K562 (cell line): ENCODE results near the gene TTC9B. TPM values are rescaled to one million over a fixed set of nuclear protein-coding genes. Genes with fewer than 3 reads are reported as not detected.

ENCODE experiments used
- ATAC-seq: fragments of 200-7000 bp; cut with Tn5 transposase; 3 replicates; pipeline ENCODE4 v1.9.1; 2020; ENCODE audit warnings: moderate library complexity
- BruUV-seq: library from RNA; stranded (reverse); fragments of 400-500 nt; replicated peaks from 2 replicates; lab custom pipeline; 2021; lab: Mats Ljungman, UMichigan
- CTCF ChIA-PET: fragments of 300-600 bp; formaldehyde crosslinking; extraction: SDS; loops from one replicate; lab custom pipeline; 2021; ENCODE audit warnings: low intra/inter-chr PET ratio; lab: Yijun Ruan, JAX
- POLR2A ChIA-PET: fragments of 300-600, 350-650 bp; sonication (Branson Sonifier 250); formaldehyde crosslinking; extraction: SDS; loops from one replicate; lab custom pipeline; 2021; ENCODE audit warnings: antibody characterized with exemption, inconsistent platforms; lab: Yijun Ruan, JAX
- DNase-seq, 4 experiments: peaks; one replicate each; pipeline versions ENCODE4 v3.0.0 to v3.0.0-alpha.2; 2011 to 2018; ENCODE audit warnings: low spot score in 3 of 4, mixed read lengths in 3 of 4; ENCODE audit errors: extremely low read depth in 1 of 4
- FAIRE-seq: peaks from 2 replicates; lab custom pipeline; 2011; peaks lifted over from hg19 to GRCh38; lab: Jason Lieb, UNC
- H2AFZ ChIP-seq: 2 replicates; pipeline ENCODE4 v1.6.0; 2011; ENCODE audit warnings: low read depth, low read length, control low read depth, inconsistent platforms
- H3K27ac ChIP-seq: fragments of 200-600 bp; 3 replicates; pipeline ENCODE4 v1.8.0; 2011; ENCODE audit warnings: low read depth, mild to moderate bottlenecking, control low read depth, inconsistent platforms, low read length, moderate library complexity, mixed read lengths; ENCODE audit errors: extremely low read depth
- H3K27me3 ChIP-seq, 2 experiments: fragments of 300-600 bp in 1 of 2; 2 replicates in 1 of 2; 3 replicates in 1 of 2; pipeline versions ENCODE4 v1.6.0 to v1.8.0; 2011; ENCODE audit warnings: inconsistent platforms in 2 of 2, low read length in 2 of 2, mild to moderate bottlenecking in 1 of 2, mixed read lengths in 1 of 2, moderate library complexity in 1 of 2; ENCODE audit not compliant: control insufficient read depth in 2 of 2, insufficient read depth in 2 of 2
- H3K36me3 ChIP-seq: fragments of 300-600 bp; 3 replicates; pipeline ENCODE4 v1.8.0; 2011; ENCODE audit warnings: mild to moderate bottlenecking, low read length, inconsistent platforms; ENCODE audit not compliant: control insufficient read depth, insufficient read depth
- H3K4me1 ChIP-seq, 2 experiments: fragments of 200-600 bp in 1 of 2; replicated peaks in 1 of 2; 2 replicates in 1 of 2; 3 replicates in 1 of 2; pipeline versions ENCODE4 v1.5.1 to v1.8.0; 2011; ENCODE audit warnings: inconsistent platforms in 2 of 2, low read length in 2 of 2, mild to moderate bottlenecking in 1 of 2, mixed read lengths in 1 of 2, moderate library complexity in 1 of 2; ENCODE audit not compliant: control insufficient read depth in 2 of 2, insufficient read depth in 2 of 2
- H3K4me2 ChIP-seq: 2 replicates; pipeline ENCODE4 v1.6.1; 2011; ENCODE audit warnings: low read length, control low read depth, inconsistent platforms, mixed read lengths; ENCODE audit not compliant: insufficient read depth
- H3K4me3 ChIP-seq: fragments of 200-600 bp; sonication (generic), shearing (Covaris generic); 2 replicates; pipeline ENCODE4 v1.5.1; 2016; ENCODE audit warnings: control low read depth, inconsistent platforms
- H3K79me2 ChIP-seq: fragments of 200-600 bp; 3 replicates; pipeline ENCODE4 v1.8.0; 2011; ENCODE audit warnings: low read length, inconsistent platforms; ENCODE audit not compliant: control insufficient read depth, insufficient read depth
- H3K9ac ChIP-seq, 2 experiments: 2 replicates each; pipeline versions ENCODE4 v1.6.0 to v1.6.1; 2011; ENCODE audit warnings: low read depth in 2 of 2, low read length in 2 of 2, control low read depth in 1 of 2, inconsistent platforms in 1 of 2, mild to moderate bottlenecking in 1 of 2, mixed read lengths in 1 of 2; ENCODE audit not compliant: insufficient read depth in 1 of 2
- H3K9me1 ChIP-seq: one replicate; pipeline ENCODE4 v1.6.0; 2011; ENCODE audit warnings: inconsistent platforms, mild to moderate bottlenecking, low read length, moderate library complexity; ENCODE audit not compliant: control insufficient read depth, insufficient read depth
- H3K9me3 ChIP-seq: replicated peaks from 2 replicates; pipeline ENCODE4 v1.5.1; 2011; ENCODE audit warnings: low read depth, low read length, inconsistent platforms; ENCODE audit not compliant: control insufficient read depth, insufficient read depth
- H4K20me1 ChIP-seq: replicated peaks from 2 replicates; pipeline ENCODE4 v1.6.1; 2011; ENCODE audit warnings: low read length, inconsistent platforms, mixed read lengths; ENCODE audit not compliant: control insufficient read depth, insufficient read depth
- CHD4 ChIP-seq: fragments of 200-600 bp; sonication (generic); IDR thresholded peaks from 3 replicates; pipeline ENCODE4 v1.6.1; 2012; ENCODE audit warnings: low read depth, mild to moderate bottlenecking, mixed read lengths, low read length, inconsistent platforms; ENCODE audit not compliant: insufficient read depth, insufficient replicate concordance, poor library complexity, severe bottlenecking
- KDM2B ChIP-seq: fragments of 250-450 bp; sonication (Bioruptor Pico); IDR thresholded peaks from 2 replicates; pipeline ENCODE4 v1.8.0; 2021; ENCODE audit warnings: mild to moderate bottlenecking, moderate library complexity
- MTA2 ChIP-seq: fragments of 450-650 bp; IDR thresholded peaks from 2 replicates; pipeline ENCODE4 v1.6.1; 2016; ENCODE audit warnings: low read depth
- RBFOX2 ChIP-seq: fragments of 200-400 bp; formaldehyde crosslinking; IDR thresholded peaks from 2 replicates; pipeline ENCODE4 v1.6.1; 2017; ENCODE audit warnings: low read depth, mild to moderate bottlenecking, low read length, moderate library complexity
- SMAD3 ChIP-seq: fragments of 450-650 bp; formaldehyde crosslinking; conservative IDR thresholded peaks from 2 replicates; pipeline ENCODE4 v1.4.0; 2020; ENCODE audit warnings: mild to moderate bottlenecking
- STAG1 ChIP-seq: sonication (generic); formaldehyde crosslinking; IDR thresholded peaks from 2 replicates; pipeline ENCODE4 v1.5.0; 2020; ENCODE audit warnings: missing genetic modification reagents, borderline replicate concordance
- WGBS: fragments of 100-300 bp; shearing (Covaris generic); methylation state at CpG from one replicate; pipeline ENCODE4 v1.1.6; 2016; ENCODE audit warnings: low coverage, mixed read lengths; ENCODE audit not compliant: insufficient coverage; ENCODE audit errors: missing lambda C conversion rate; 5-methylcytosine and 5-hydroxymethylcytosine counted together
- in situ Hi-C: fragments of 300-500 bp; cut with MboI; formaldehyde crosslinking; loops from 4 replicates; pipeline ENCODE4 v1.15.0; 2018; ENCODE audit warnings: inconsistent platforms, mixed read lengths
- intact Hi-C: fragments of 100-400 bp; cut with micrococcal nuclease; formaldehyde crosslinking; loops from 2 replicates; pipeline ENCODE4 v1.14.2; 2022
- polyA plus RNA-seq, 8 experiments: library from polyadenylated mRNA; depleted of rRNA in 4 of 8; stranded (reverse) in 5 of 8; unstranded in 3 of 8; fragments of >200 nt; fragmentation: Nextera tagmentation in 2 of 8; fragmentation: Illumina TruSeq in 1 of 8; extraction: Ambion mirVana in 2 of 8; extraction: Trizol in 1 of 8; gene quantifications; 2 replicates each; pipeline versions ENCODE4 v1.2.1 to v1.2.3, GENCODE V29; 2011 to 2014; ENCODE audit warnings: inconsistent platforms in 1 of 8, missing spikeins in 1 of 8
- total RNA-seq, 7 experiments: library from RNA; depleted of rRNA in 6 of 7; stranded (reverse); fragments of >200 nt in 6 of 7; fragmentation: Illumina TruSeq in 2 of 7; extraction: Trizol in 2 of 7; gene quantifications; 2 replicates each; pipeline versions ENCODE4 v1.2.1 to v1.2.3, GENCODE V29; 2011 to 2021; ENCODE audit warnings: low replicate concordance in 1 of 7
- TF ChIP-seq, protein P1 (sequence below): fragments of 250-450 bp; sonication (Bioruptor Pico); IDR thresholded peaks from 2 replicates; pipeline ENCODE4 v1.5.0; 2021; ENCODE audit warnings: mild to moderate bottlenecking, borderline replicate concordance
- TF ChIP-seq, protein P2 (sequence below): conservative IDR thresholded peaks from 2 replicates; pipeline ENCODE4 v1.6.1; 2011; ENCODE audit warnings: low read depth, mild to moderate bottlenecking, low read length; ENCODE audit not compliant: control insufficient read depth
- TF ChIP-seq, protein P3 (sequence below): sonication (generic); formaldehyde crosslinking; IDR thresholded peaks from 2 replicates; pipeline ENCODE4 v1.4.0; 2020; ENCODE audit warnings: mild to moderate bottlenecking, missing genetic modification reagents
- TF ChIP-seq, protein P4 (sequence below), 3 experiments: fragments of 200-800 bp in 1 of 3; sonication (Bioruptor generic) in 1 of 3; sonication (generic) in 1 of 3; formaldehyde crosslinking in 1 of 3; IDR thresholded peaks; 2 replicates each; pipeline versions ENCODE4 v1.6.1 to v1.8.0; 2016 to 2022; ENCODE audit warnings: mild to moderate bottlenecking in 2 of 3, missing compliant biosample characterization in 2 of 3, missing genetic modification characterization in 2 of 3, missing genetic modification reagents in 1 of 3

Gene TTC9B
- total and polyA plus RNA-seq, 9 of the 15 experiments (the other 6 are each of a cell fraction or from before 2014, with no cell fraction given), result 0.06 to 0.14 TPM; not detected in 7

GRCh38 chr19:40191836-40192646, 26.1 kb downstream of the TTC9B start:
- Histone ChIP-seq H3K9me3 (no peaks in the 10 kb centered on the region), H3K27me3 (no peaks in the 10 kb centered on the region), H3K9me1 (no peaks in the 10 kb centered on the region), H3K36me3 (no peaks in the 10 kb centered on the region), H3K79me2 (no peaks in the 10 kb centered on the region), H3K4me2 (peak overlapping the region; percentile 93), H3K4me3 (peak overlapping the region; percentile 100), H4K20me1 (no peaks in the 10 kb centered on the region), H3K9ac (peak overlapping the region; percentile 33 to 96), H2AFZ (peak overlapping the region; percentile 70), H3K27ac (no peak overlapping the region), H3K4me1 (peaks cover 0 to 21% of the 10 kb centered on the region in 2 experiments; a peak in 4 of 5 replicates)
- ATAC-seq (peak; percentile 81), FAIRE-seq (no peak), DNase-seq (peak; percentile 66 to 87 (median 76))
- WGBS, result 34% methylated on average over 41 of the region's 62 CpGs
- intact Hi-C loops, result loop anchor here (2.0 kb wide), 1 partner anchor 25 kb away; no protein-coding TSS in a partner anchor
- BruUV-seq, result no TSS peak
- ChIA-PET POLR2A (interaction anchor here (0.6 to 1.0 kb wide), 3 partner anchors 12 to 57 kb away, joined by 3 read pairs; no protein-coding TSS in a partner anchor), CTCF (interaction anchor here (1.9 kb wide), 1 partner anchor 30 kb away, joined by 6 read pairs; no protein-coding TSS in a partner anchor)
- in situ Hi-C loops, result no loop called here
- TF ChIP-seq, protein P1, sequence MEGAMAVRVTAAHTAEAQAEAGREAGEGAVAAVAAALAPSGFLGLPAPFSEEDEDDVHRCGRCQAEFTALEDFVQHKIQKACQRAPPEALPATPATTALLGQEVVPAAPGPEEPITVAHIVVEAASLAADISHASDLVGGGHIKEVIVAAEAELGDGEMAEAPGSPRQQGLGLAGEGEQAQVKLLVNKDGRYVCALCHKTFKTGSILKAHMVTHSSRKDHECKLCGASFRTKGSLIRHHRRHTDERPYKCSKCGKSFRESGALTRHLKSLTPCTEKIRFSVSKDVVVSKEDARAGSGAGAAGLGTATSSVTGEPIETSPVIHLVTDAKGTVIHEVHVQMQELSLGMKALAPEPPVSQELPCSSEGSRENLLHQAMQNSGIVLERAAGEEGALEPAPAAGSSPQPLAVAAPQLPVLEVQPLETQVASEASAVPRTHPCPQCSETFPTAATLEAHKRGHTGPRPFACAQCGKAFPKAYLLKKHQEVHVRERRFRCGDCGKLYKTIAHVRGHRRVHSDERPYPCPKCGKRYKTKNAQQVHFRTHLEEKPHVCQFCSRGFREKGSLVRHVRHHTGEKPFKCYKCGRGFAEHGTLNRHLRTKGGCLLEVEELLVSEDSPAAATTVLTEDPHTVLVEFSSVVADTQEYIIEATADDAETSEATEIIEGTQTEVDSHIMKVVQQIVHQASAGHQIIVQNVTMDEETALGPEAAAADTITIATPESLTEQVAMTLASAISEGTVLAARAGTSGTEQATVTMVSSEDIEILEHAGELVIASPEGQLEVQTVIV, result no peak
- TF ChIP-seq STAG1 (CRISPR knock-in tag) (peak; percentile 41; the same call in 1 of the 2 replicates), KDM2B (CRISPR knock-in tag) (peak; percentile 9; the same call in 1 of the 2 replicates), MTA2 (no peak), RBFOX2 (no peak), CHD4 (no peak), SMAD3 (CRISPR knock-in tag) (no peak)
- TF ChIP-seq, protein P2, sequence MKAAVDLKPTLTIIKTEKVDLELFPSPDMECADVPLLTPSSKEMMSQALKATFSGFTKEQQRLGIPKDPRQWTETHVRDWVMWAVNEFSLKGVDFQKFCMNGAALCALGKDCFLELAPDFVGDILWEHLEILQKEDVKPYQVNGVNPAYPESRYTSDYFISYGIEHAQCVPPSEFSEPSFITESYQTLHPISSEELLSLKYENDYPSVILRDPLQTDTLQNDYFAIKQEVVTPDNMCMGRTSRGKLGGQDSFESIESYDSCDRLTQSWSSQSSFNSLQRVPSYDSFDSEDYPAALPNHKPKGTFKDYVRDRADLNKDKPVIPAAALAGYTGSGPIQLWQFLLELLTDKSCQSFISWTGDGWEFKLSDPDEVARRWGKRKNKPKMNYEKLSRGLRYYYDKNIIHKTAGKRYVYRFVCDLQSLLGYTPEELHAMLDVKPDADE, result no peak
- TF ChIP-seq, protein P3, sequence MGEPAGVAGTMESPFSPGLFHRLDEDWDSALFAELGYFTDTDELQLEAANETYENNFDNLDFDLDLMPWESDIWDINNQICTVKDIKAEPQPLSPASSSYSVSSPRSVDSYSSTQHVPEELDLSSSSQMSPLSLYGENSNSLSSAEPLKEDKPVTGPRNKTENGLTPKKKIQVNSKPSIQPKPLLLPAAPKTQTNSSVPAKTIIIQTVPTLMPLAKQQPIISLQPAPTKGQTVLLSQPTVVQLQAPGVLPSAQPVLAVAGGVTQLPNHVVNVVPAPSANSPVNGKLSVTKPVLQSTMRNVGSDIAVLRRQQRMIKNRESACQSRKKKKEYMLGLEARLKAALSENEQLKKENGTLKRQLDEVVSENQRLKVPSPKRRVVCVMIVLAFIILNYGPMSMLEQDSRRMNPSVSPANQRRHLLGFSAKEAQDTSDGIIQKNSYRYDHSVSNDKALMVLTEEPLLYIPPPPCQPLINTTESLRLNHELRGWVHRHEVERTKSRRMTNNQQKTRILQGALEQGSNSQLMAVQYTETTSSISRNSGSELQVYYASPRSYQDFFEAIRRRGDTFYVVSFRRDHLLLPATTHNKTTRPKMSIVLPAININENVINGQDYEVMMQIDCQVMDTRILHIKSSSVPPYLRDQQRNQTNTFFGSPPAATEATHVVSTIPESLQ (CRISPR knock-in tag), result no peak
- TF ChIP-seq, protein P4, sequence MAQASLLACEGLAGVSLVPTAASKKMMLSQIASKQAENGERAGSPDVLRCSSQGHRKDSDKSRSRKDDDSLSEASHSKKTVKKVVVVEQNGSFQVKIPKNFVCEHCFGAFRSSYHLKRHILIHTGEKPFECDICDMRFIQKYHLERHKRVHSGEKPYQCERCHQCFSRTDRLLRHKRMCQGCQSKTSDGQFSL (CRISPR knock-in tag; IDR thresholded peaks at IDR 0.05), result no peak
- TF ChIP-seq, protein P4 (tag; IDR thresholded peaks at IDR 0.05), result no peak
